ENCODE results near the gene PTCD2.

DNA sequence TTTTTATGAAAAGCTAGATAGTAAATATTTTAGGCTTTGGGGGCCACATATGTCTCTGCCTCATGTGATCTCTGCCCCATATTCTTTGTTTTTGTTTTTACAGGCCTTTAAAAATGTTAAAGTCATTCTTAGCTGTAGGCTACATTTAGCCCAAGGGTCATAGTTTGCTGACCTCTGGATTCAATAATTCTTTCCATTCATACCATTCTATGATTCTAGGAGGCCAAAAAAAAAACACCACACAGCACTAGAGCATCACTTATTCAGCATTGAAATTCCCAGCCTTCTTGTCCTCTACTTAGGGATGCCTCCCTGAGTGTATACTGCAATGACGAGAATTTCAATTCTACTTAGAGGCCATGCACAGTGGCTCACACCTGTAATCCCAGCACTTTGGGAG is 17.0 kb downstream of the PTCD2 start:
- no peak for TF ChIP-seq ZNF274 (IDR thresholded peaks at IDR 0.05; ENCODE audit: low read length)
- no peak for TF ChIP-seq ZNF274 (tag by site-specific recombination; IDR thresholded peaks at IDR 0.05; ENCODE audit: borderline replicate concordance)
- TF ChIP-seq, protein P1, sequence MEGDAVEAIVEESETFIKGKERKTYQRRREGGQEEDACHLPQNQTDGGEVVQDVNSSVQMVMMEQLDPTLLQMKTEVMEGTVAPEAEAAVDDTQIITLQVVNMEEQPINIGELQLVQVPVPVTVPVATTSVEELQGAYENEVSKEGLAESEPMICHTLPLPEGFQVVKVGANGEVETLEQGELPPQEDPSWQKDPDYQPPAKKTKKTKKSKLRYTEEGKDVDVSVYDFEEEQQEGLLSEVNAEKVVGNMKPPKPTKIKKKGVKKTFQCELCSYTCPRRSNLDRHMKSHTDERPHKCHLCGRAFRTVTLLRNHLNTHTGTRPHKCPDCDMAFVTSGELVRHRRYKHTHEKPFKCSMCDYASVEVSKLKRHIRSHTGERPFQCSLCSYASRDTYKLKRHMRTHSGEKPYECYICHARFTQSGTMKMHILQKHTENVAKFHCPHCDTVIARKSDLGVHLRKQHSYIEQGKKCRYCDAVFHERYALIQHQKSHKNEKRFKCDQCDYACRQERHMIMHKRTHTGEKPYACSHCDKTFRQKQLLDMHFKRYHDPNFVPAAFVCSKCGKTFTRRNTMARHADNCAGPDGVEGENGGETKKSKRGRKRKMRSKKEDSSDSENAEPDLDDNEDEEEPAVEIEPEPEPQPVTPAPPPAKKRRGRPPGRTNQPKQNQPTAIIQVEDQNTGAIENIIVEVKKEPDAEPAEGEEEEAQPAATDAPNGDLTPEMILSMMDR (tag by site-specific recombination; IDR thresholded peaks at IDR 0.05) = no peak
- TF ChIP-seq, protein P2, sequence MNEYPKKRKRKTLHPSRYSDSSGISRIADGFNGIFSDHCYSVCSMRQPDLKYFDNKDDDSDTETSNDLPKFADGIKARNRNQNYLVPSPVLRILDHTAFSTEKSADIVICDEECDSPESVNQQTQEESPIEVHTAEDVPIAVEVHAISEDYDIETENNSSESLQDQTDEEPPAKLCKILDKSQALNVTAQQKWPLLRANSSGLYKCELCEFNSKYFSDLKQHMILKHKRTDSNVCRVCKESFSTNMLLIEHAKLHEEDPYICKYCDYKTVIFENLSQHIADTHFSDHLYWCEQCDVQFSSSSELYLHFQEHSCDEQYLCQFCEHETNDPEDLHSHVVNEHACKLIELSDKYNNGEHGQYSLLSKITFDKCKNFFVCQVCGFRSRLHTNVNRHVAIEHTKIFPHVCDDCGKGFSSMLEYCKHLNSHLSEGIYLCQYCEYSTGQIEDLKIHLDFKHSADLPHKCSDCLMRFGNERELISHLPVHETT (tag by site-specific recombination; IDR thresholded peaks at IDR 0.05) = no peak
- TF ChIP-seq, protein P3, sequence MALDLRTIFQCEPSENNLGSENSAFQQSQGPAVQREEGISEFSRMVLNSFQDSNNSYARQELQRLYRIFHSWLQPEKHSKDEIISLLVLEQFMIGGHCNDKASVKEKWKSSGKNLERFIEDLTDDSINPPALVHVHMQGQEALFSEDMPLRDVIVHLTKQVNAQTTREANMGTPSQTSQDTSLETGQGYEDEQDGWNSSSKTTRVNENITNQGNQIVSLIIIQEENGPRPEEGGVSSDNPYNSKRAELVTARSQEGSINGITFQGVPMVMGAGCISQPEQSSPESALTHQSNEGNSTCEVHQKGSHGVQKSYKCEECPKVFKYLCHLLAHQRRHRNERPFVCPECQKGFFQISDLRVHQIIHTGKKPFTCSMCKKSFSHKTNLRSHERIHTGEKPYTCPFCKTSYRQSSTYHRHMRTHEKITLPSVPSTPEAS (tag by site-specific recombination; IDR thresholded peaks at IDR 0.05) = no peak
- TF ChIP-seq, protein P4, sequence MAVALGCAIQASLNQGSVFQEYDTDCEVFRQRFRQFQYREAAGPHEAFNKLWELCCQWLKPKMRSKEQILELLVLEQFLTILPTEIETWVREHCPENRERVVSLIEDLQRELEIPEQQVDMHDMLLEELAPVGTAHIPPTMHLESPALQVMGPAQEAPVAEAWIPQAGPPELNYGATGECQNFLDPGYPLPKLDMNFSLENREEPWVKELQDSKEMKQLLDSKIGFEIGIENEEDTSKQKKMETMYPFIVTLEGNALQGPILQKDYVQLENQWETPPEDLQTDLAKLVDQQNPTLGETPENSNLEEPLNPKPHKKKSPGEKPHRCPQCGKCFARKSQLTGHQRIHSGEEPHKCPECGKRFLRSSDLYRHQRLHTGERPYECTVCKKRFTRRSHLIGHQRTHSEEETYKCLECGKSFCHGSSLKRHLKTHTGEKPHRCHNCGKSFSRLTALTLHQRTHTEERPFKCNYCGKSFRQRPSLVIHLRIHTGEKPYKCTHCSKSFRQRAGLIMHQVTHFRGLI (tag by site-specific recombination; IDR thresholded peaks at IDR 0.05) = no peak
- TF ChIP-seq RBAK (tag by site-specific recombination; IDR thresholded peaks at IDR 0.05) = no peak
- TF ChIP-seq ZNF521 (tag by site-specific recombination; IDR thresholded peaks at IDR 0.05) = no peak
- TF ChIP-seq ZNF558 (tag by site-specific recombination; IDR thresholded peaks at IDR 0.05) = no peak
- TF ChIP-seq, protein P5, sequence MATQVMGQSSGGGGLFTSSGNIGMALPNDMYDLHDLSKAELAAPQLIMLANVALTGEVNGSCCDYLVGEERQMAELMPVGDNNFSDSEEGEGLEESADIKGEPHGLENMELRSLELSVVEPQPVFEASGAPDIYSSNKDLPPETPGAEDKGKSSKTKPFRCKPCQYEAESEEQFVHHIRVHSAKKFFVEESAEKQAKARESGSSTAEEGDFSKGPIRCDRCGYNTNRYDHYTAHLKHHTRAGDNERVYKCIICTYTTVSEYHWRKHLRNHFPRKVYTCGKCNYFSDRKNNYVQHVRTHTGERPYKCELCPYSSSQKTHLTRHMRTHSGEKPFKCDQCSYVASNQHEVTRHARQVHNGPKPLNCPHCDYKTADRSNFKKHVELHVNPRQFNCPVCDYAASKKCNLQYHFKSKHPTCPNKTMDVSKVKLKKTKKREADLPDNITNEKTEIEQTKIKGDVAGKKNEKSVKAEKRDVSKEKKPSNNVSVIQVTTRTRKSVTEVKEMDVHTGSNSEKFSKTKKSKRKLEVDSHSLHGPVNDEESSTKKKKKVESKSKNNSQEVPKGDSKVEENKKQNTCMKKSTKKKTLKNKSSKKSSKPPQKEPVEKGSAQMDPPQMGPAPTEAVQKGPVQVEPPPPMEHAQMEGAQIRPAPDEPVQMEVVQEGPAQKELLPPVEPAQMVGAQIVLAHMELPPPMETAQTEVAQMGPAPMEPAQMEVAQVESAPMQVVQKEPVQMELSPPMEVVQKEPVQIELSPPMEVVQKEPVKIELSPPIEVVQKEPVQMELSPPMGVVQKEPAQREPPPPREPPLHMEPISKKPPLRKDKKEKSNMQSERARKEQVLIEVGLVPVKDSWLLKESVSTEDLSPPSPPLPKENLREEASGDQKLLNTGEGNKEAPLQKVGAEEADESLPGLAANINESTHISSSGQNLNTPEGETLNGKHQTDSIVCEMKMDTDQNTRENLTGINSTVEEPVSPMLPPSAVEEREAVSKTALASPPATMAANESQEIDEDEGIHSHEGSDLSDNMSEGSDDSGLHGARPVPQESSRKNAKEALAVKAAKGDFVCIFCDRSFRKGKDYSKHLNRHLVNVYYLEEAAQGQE (tag by site-specific recombination; IDR thresholded peaks at IDR 0.05) = no peak
- TF ChIP-seq, protein P6, sequence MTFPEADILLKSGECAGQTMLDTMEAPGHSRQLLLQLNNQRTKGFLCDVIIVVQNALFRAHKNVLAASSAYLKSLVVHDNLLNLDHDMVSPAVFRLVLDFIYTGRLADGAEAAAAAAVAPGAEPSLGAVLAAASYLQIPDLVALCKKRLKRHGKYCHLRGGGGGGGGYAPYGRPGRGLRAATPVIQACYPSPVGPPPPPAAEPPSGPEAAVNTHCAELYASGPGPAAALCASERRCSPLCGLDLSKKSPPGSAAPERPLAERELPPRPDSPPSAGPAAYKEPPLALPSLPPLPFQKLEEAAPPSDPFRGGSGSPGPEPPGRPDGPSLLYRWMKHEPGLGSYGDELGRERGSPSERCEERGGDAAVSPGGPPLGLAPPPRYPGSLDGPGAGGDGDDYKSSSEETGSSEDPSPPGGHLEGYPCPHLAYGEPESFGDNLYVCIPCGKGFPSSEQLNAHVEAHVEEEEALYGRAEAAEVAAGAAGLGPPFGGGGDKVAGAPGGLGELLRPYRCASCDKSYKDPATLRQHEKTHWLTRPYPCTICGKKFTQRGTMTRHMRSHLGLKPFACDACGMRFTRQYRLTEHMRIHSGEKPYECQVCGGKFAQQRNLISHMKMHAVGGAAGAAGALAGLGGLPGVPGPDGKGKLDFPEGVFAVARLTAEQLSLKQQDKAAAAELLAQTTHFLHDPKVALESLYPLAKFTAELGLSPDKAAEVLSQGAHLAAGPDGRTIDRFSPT (tag by site-specific recombination; IDR thresholded peaks at IDR 0.05) = no peak
- TF ChIP-seq, protein P7, sequence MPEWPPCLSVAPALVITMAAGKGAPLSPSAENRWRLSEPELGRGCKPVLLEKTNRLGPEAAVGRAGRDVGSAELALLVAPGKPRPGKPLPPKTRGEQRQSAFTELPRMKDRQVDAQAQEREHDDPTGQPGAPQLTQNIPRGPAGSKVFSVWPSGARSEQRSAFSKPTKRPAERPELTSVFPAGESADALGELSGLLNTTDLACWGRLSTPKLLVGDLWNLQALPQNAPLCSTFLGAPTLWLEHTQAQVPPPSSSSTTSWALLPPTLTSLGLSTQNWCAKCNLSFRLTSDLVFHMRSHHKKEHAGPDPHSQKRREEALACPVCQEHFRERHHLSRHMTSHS (tag by site-specific recombination; IDR thresholded peaks at IDR 0.05) = no peak
- no peak for TF ChIP-seq REPIN1 (tag by site-specific recombination; IDR thresholded peaks at IDR 0.05; ENCODE audit: low read depth)

Data from HEK293 (cell line).